IMR-90 (cell line): ENCODE measurements around the gene LATS2. TPM values are rescaled to one million over a fixed set of nuclear protein-coding genes. Genes with fewer than 3 reads are reported as not detected.

Experiments used
- ATAC-seq: fragments of 200-7000 bp; cut with Tn5 transposase; 2 replicates; pipeline ENCODE4 v1.9.1; 2020; ENCODE audit warnings: low read depth, mild to moderate bottlenecking, moderate library complexity
- BruUV-seq: library from RNA; stranded (reverse); fragments of 400-500 nt; replicated peaks from 2 replicates; lab custom pipeline; 2021; lab: Mats Ljungman, UMichigan
- CTCF ChIA-PET: fragments of 300-600 bp; formaldehyde crosslinking; extraction: SDS; loops from one replicate; lab custom pipeline; 2021; ENCODE audit warnings: antibody characterized with exemption; lab: Yijun Ruan, JAX
- POLR2A ChIA-PET: fragments of 300-600 bp; sonication (Branson Sonifier 250); formaldehyde crosslinking; loops from one replicate; lab custom pipeline; 2022; ENCODE audit warnings: antibody characterized with exemption; ENCODE audit not compliant: unreplicated experiment; lab: Charles Lee
- DNase-seq: peaks from one replicate; pipeline ENCODE4 v3.0.0; 2013
- H2AFZ ChIP-seq: replicated peaks from 2 replicates; pipeline ENCODE3; 2013; ENCODE audit warnings: low read length, mild to moderate bottlenecking; ENCODE audit not compliant: poor library complexity
- H2AK5ac ChIP-seq: 2 replicates; pipeline ENCODE4 v1.6.1; 2013; ENCODE audit warnings: low read depth, low read length, inconsistent platforms
- H2AK9ac ChIP-seq: replicated peaks from 2 replicates; pipeline ENCODE3; 2013; ENCODE audit warnings: mild to moderate bottlenecking, low read depth, low read length, moderate library complexity; ENCODE audit not compliant: poor library complexity
- H2BK120ac ChIP-seq: 2 replicates; pipeline ENCODE4 v1.6.1; 2013; ENCODE audit warnings: low read depth, low read length, inconsistent platforms
- H2BK15ac ChIP-seq: 3 replicates; pipeline ENCODE4 v1.6.1; 2013; ENCODE audit warnings: low read depth, low read length, inconsistent platforms
- H2BK20ac ChIP-seq: 2 replicates; pipeline ENCODE4 v1.6.1; 2013; ENCODE audit warnings: low read depth, mild to moderate bottlenecking, inconsistent platforms, low read length, moderate library complexity
- H2BK5ac ChIP-seq: 2 replicates; pipeline ENCODE4 v1.6.1; 2013; ENCODE audit warnings: mild to moderate bottlenecking, low read depth, low read length, inconsistent platforms; ENCODE audit not compliant: poor library complexity, severe bottlenecking
- H3K14ac ChIP-seq: replicated peaks from 2 replicates; pipeline ENCODE4 v1.6.1; 2013; ENCODE audit warnings: low read depth, low read length, inconsistent platforms
- H3K18ac ChIP-seq: 2 replicates; pipeline ENCODE4 v1.6.1; 2013; ENCODE audit warnings: low read depth, low read length, control low read depth
- H3K23ac ChIP-seq: 2 replicates; pipeline ENCODE4 v1.6.1; 2013; ENCODE audit warnings: low read depth, low read length, inconsistent platforms
- H3K27ac ChIP-seq: 2 replicates; pipeline ENCODE4 v1.5.1; 2013; ENCODE audit warnings: mild to moderate bottlenecking, control low read depth, low read length; ENCODE audit not compliant: insufficient read depth
- H3K27me3 ChIP-seq: 2 replicates; pipeline ENCODE4 v1.6.1; 2013; ENCODE audit warnings: low read length; ENCODE audit not compliant: control insufficient read depth, insufficient read depth
- H3K36me3 ChIP-seq: 2 replicates; pipeline ENCODE4 v1.6.1; 2013; ENCODE audit warnings: low read length, mixed read lengths; ENCODE audit not compliant: control insufficient read depth, insufficient read depth
- H3K4ac ChIP-seq: 2 replicates; pipeline ENCODE4 v1.6.1; 2013; ENCODE audit warnings: low read depth, low read length, inconsistent platforms
- H3K4me1 ChIP-seq: 2 replicates; pipeline ENCODE4 v1.6.1; 2013; ENCODE audit warnings: low read length, mixed read lengths; ENCODE audit not compliant: control insufficient read depth, insufficient read depth
- H3K4me2 ChIP-seq: 2 replicates; pipeline ENCODE4 v1.6.1; 2013; ENCODE audit warnings: low read depth, mild to moderate bottlenecking, control low read depth, low read length, moderate library complexity
- H3K4me3 ChIP-seq: 2 replicates; pipeline ENCODE4 v1.5.1; 2013; ENCODE audit warnings: low read depth, mild to moderate bottlenecking, control low read depth, low read length, moderate library complexity; ENCODE audit not compliant: insufficient read depth
- H3K56ac ChIP-seq: 2 replicates; pipeline ENCODE4 v1.6.1; 2013; ENCODE audit warnings: low read length, inconsistent platforms; ENCODE audit not compliant: insufficient read depth; ENCODE audit errors: extremely low read depth
- H3K79me1 ChIP-seq, 2 experiments: 2 replicates each; pipeline ENCODE4 v1.6.1; 2013; ENCODE audit warnings: low read length in 2 of 2, inconsistent platforms in 1 of 2, low read depth in 1 of 2
- H3K9ac ChIP-seq: 2 replicates; pipeline ENCODE4 v1.6.1; 2013; ENCODE audit warnings: low read depth, low read length, control low read depth
- H3K9me1 ChIP-seq: 2 replicates; pipeline ENCODE4 v1.6.1; 2013; ENCODE audit warnings: low read length, inconsistent platforms; ENCODE audit not compliant: insufficient read depth
- H3K9me3 ChIP-seq: 2 replicates; pipeline ENCODE4 v1.6.1; 2013; ENCODE audit warnings: low read length; ENCODE audit not compliant: control insufficient read depth, insufficient read depth
- H4K20me1 ChIP-seq: 2 replicates; pipeline ENCODE4 v1.6.1; 2013; ENCODE audit warnings: low read length, inconsistent platforms; ENCODE audit not compliant: insufficient read depth
- H4K5ac ChIP-seq: 2 replicates; pipeline ENCODE4 v1.6.1; 2013; ENCODE audit warnings: mild to moderate bottlenecking, low read depth, low read length, control low read depth
- H4K8ac ChIP-seq, 2 experiments: 2 replicates each; pipeline ENCODE4 v1.6.1; 2013; ENCODE audit warnings: low read depth in 2 of 2, low read length in 2 of 2, control low read depth in 1 of 2, inconsistent platforms in 1 of 2
- H4K91ac ChIP-seq: 2 replicates; pipeline ENCODE4 v1.6.1; 2013; ENCODE audit warnings: low read depth, low read length, inconsistent platforms; ENCODE audit not compliant: insufficient read depth
- CEBPB ChIP-seq: IDR thresholded peaks from 2 replicates; pipeline ENCODE4 v1.6.1; 2012; ENCODE audit warnings: low read depth, low read length, improper control_type of control experiment
- CTCF ChIP-seq: conservative IDR thresholded peaks from 2 replicates; pipeline ENCODE4 v1.5.1; 2012; ENCODE audit warnings: mild to moderate bottlenecking, low read depth, low read length, improper control_type of control experiment
- ELK1 ChIP-seq: fragments of 150-350 bp; IDR thresholded peaks from 2 replicates; pipeline ENCODE4 v1.6.1; 2016; ENCODE audit warnings: low read depth, mild to moderate bottlenecking, low read length, moderate library complexity, borderline replicate concordance
- FOS ChIP-seq: fragments of 150-350 bp; IDR thresholded peaks from 2 replicates; pipeline ENCODE4 v1.6.1; 2016; ENCODE audit warnings: low read depth, low read length
- MAFK ChIP-seq: IDR thresholded peaks from 2 replicates; pipeline ENCODE4 v1.6.1; 2012; ENCODE audit warnings: low read depth, low read length, improper control_type of control experiment
- MXI1 ChIP-seq: IDR thresholded peaks from 2 replicates; pipeline ENCODE4 v1.6.1; 2012; ENCODE audit warnings: low read depth, mild to moderate bottlenecking, low read length, moderate library complexity, borderline replicate concordance
- POLR2A ChIP-seq: IDR thresholded peaks from 2 replicates; pipeline ENCODE4 v1.6.1; 2012; ENCODE audit warnings: mild to moderate bottlenecking, low read depth, low read length
- RAD21 ChIP-seq: IDR thresholded peaks from 2 replicates; pipeline ENCODE4 v1.6.1; 2012; ENCODE audit warnings: low read length, improper control_type of control experiment
- RCOR1 ChIP-seq: IDR thresholded peaks from 2 replicates; pipeline ENCODE4 v1.6.1; 2012; ENCODE audit warnings: mild to moderate bottlenecking, low read length, improper control_type of control experiment; ENCODE audit not compliant: insufficient replicate concordance
- WGBS, 2 experiments: methylation state at CpG; one replicate each; pipeline versions ENCODE4 v1.1.5 to v1.1.7; 2013; ENCODE audit warnings: missing lambda C conversion rate in 2 of 2; ENCODE audit not compliant: insufficient read length in 1 of 2; ENCODE audit errors: extremely low coverage in 2 of 2; 5-methylcytosine and 5-hydroxymethylcytosine counted together
- dilution Hi-C: fragments of 300-500 bp; cut with HindIII; formaldehyde crosslinking; loops from one replicate; pipeline ENCODE4 v1.14.3; 2018; ENCODE audit warnings: low sequenced_read_pairs; ENCODE audit not compliant: unreplicated experiment
- in situ Hi-C: fragments of 300-500 bp; cut with MboI; formaldehyde crosslinking; loops from 3 replicates; pipeline ENCODE4 v1.14.3; 2019; ENCODE audit warnings: low sequenced_read_pairs, inconsistent platforms, mixed read lengths
- intact Hi-C: fragments of 100-400 bp; cut with micrococcal nuclease; formaldehyde crosslinking; loops from 2 replicates; pipeline ENCODE4 v1.10.0; 2022
- polyA plus RNA-seq, 3 experiments: library from polyadenylated mRNA; depleted of rRNA; stranded (reverse); fragments of >200 nt; gene quantifications; 2 replicates each; pipeline ENCODE4 v1.2.3, GENCODE V29; 2012; ENCODE audit warnings: low replicate concordance in 1 of 3
- total RNA-seq: library from RNA; depleted of rRNA; stranded (reverse); fragments of >200 nt; gene quantifications from 2 replicates; pipeline ENCODE4 v1.2.3, GENCODE V29; 2012

LATS2 gene
- total and polyA plus RNA-seq, 2 of the 4 experiments (the other 2 are of a cell fraction), result 12.7 to 22.4 TPM

GRCh38 chr13:21014139-21014501, 47.3 kb downstream of the LATS2 start:
- Histone ChIP-seq H2BK5ac (peak overlapping the region; percentile 84), H3K4me3 (no peak overlapping the region), H2AK9ac (no peak overlapping the region), H2BK20ac (peak overlapping the region; percentile 70), H3K79me1 (peaks cover 19 to 87% of the 10 kb centered on the region in 2 experiments), H2BK15ac (peak overlapping the region; percentile 57; the same call in 1 of the 3 replicates), H2AFZ (no peak overlapping the region), H3K27me3 (no peaks in the 10 kb centered on the region), H3K36me3 (peaks cover 8% of the 10 kb centered on the region; the same call in 1 of the 2 replicates), H4K5ac (peak overlapping the region; percentile 76), H3K56ac (peak overlapping the region; percentile 54; the same call in 1 of the 2 replicates), H3K18ac (peak overlapping the region; percentile 87), H4K20me1 (peaks cover 92% of the 10 kb centered on the region), H3K4me2 (peak overlapping the region; percentile 64), H4K8ac (peak overlapping the region in 1 of 2 experiments; percentile 51; a peak in 2 of 4 replicates), H2BK120ac (peak overlapping the region; percentile 83), H3K23ac (peak overlapping the region; percentile 77), H3K9me3 (no peaks in the 10 kb centered on the region), H3K9me1 (peaks cover 47% of the 10 kb centered on the region), H3K4me1 (peaks cover 44% of the 10 kb centered on the region), H3K9ac (peak overlapping the region; percentile 56), H3K27ac (peak overlapping the region; percentile 98), H3K4ac (peak overlapping the region; percentile 78), H4K91ac (peak overlapping the region; percentile 71), H3K14ac (peak overlapping the region; percentile 72; the same call in 1 of the 2 replicates), H2AK5ac (peak overlapping the region; percentile 87; the same call in 1 of the 2 replicates)
- in situ Hi-C loops, result loop anchor here (10.0 kb wide), 1 partner anchor 61 kb away; no protein-coding TSS in a partner anchor
- CTCF ChIA-PET, result no interaction called here
- no peak for TF ChIP-seq CEBPB
- no peak for TF ChIP-seq FOS
- TF ChIP-seq ELK1, result no peak
- no peak for TF ChIP-seq MAFK
- no peak for TF ChIP-seq RAD21
- TF ChIP-seq RCOR1, result no peak
- TF ChIP-seq POLR2A, result no peak
- no peak for TF ChIP-seq CTCF
- TF ChIP-seq MXI1, result no peak
- intact Hi-C loops, result loop anchor here (2.0 kb wide), 2 partner anchors 17 to 31 kb away; no protein-coding TSS in a partner anchor
- ATAC-seq, result no peak; the same call in 1 of the 2 replicates
- no peak for DNase-seq
- WGBS, 2 experiments, result no CpG with 5 or more reads among the region's 6 CpGs
- no TSS peak for BruUV-seq
- dilution Hi-C loops, result no loop called here
- POLR2A ChIA-PET, result interaction anchor here (1.5 kb wide), 1 partner anchor 55 kb away, joined by 4 read pairs; no protein-coding TSS in a partner anchor
